Erythroblast (primary cell): ENCODE measurements around the gene ZC3H6.

ENCODE experiments used
- GATA1 ChIP-seq: IDR thresholded peaks from 2 replicates; pipeline ENCODE4 v1.6.1; 2011; ENCODE audit warnings: low read depth, mild to moderate bottlenecking, control low read depth, low read length, moderate library complexity
- POLR2A ChIP-seq: IDR thresholded peaks from 2 replicates; pipeline ENCODE4 v1.6.1; 2011; ENCODE audit warnings: mild to moderate bottlenecking, low read length

DNA sequence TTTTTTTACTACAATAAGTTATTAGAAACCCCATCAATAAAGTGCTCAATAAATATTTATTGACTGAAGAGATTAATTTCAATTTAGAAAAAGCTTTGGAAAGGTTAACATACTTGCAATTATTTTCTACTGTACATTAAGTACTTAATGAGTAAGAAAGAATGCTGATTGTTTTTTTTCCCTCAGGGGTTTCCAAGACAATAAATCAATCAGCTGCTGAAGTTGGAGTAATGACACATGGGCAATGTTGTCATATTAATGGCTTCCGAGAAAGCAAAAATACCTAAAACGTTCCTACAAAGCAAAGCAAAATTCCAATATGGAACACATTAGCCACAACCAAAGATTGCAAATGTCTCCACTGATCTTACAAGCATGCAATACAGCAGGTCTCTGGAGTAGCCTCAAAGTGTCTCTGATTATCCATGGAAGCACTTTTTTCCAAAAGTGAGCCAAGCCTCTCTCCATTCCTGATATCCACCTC, 66.7 kb downstream of the ZC3H6 start:
- TF ChIP-seq POLR2A: no peak
- no peak for TF ChIP-seq GATA1
